Endothelial cell of umbilical vein (primary cell): ENCODE data around the gene LMF1. TPM values are rescaled to one million over a fixed set of nuclear protein-coding genes. Genes with fewer than 3 reads are reported as not detected.

Experiments used
- BruUV-seq: library from RNA; stranded (reverse); fragments of 400-500 nt; replicated peaks from 2 replicates; lab custom pipeline; 2021; lab: Mats Ljungman, UMichigan
- CTCF ChIA-PET: fragments of 300-600, 350-600 bp; sonication (Branson Sonifier 250); formaldehyde crosslinking; loops from one replicate; lab custom pipeline; 2021; ENCODE audit warnings: antibody characterized with exemption, inconsistent platforms; lab: Charles Lee
- POLR2A ChIA-PET: fragments of 300-600, 350-600 bp; sonication (Branson Sonifier 250); formaldehyde crosslinking; loops from one replicate; lab custom pipeline; 2021; ENCODE audit warnings: antibody characterized with exemption, inconsistent platforms; lab: Charles Lee
- DNase-seq: peaks from one replicate; pipeline ENCODE4 v3.0.0-alpha.2; 2011; ENCODE audit warnings: low read depth, low spot score
- FAIRE-seq: peaks from 2 replicates; lab custom pipeline; 2011; peaks lifted over from hg19 to GRCh38; lab: Jason Lieb, UNC
- H2AFZ ChIP-seq: 2 replicates; pipeline ENCODE4 v1.6.0; 2012; ENCODE audit warnings: low read depth, low read length, control low read depth, inconsistent platforms
- H3K27ac ChIP-seq: 2 replicates; pipeline ENCODE4 v1.5.1; 2011; ENCODE audit warnings: low read depth, mild to moderate bottlenecking, control low read depth, low read length, moderate library complexity; ENCODE audit not compliant: insufficient read depth
- H3K27me3 ChIP-seq, 2 experiments: 2 replicates each; pipeline versions ENCODE4 v1.6.0 to v1.6.1; 2011; ENCODE audit warnings: low read length in 2 of 2, mixed read lengths in 1 of 2; ENCODE audit not compliant: control insufficient read depth in 2 of 2, insufficient read depth in 2 of 2
- H3K36me3 ChIP-seq, 2 experiments: 2 replicates in 1 of 2; 3 replicates in 1 of 2; pipeline ENCODE4 v1.5.1; 2011; ENCODE audit warnings: low read length in 2 of 2, mild to moderate bottlenecking in 1 of 2, moderate library complexity in 1 of 2; ENCODE audit not compliant: control insufficient read depth in 2 of 2, insufficient read depth in 2 of 2; ENCODE audit errors: extremely low read depth in 1 of 2
- H3K4me1 ChIP-seq: 3 replicates; pipeline ENCODE4 v1.5.1; 2011; ENCODE audit warnings: mild to moderate bottlenecking, low read length; ENCODE audit not compliant: control insufficient read depth, insufficient read depth; ENCODE audit errors: extremely low read depth
- H3K4me2 ChIP-seq: 2 replicates; pipeline ENCODE4 v1.6.1; 2011; ENCODE audit warnings: low read length, control low read depth, mixed read lengths; ENCODE audit not compliant: insufficient read depth
- H3K4me3 ChIP-seq, 3 experiments: fragments of 200-600 bp in 1 of 3; sonication (generic), shearing (Covaris generic) in 1 of 3; replicated peaks in 1 of 3; 2 replicates each; pipeline ENCODE4 v1.5.1; 2011 to 2016; ENCODE audit warnings: control low read depth in 3 of 3, low read length in 3 of 3, mild to moderate bottlenecking in 2 of 3, inconsistent platforms in 1 of 3, low read depth in 1 of 3, moderate library complexity in 1 of 3; ENCODE audit not compliant: insufficient read depth in 1 of 3
- H3K79me2 ChIP-seq: 2 replicates; pipeline ENCODE4 v1.6.0; 2012; ENCODE audit warnings: low read length, inconsistent platforms; ENCODE audit not compliant: control insufficient read depth, insufficient read depth
- H3K9ac ChIP-seq: replicated peaks from 2 replicates; pipeline ENCODE3; 2011; ENCODE audit warnings: low read length, control low read depth; ENCODE audit not compliant: insufficient read depth; ENCODE audit errors: extremely low read depth
- H3K9me1 ChIP-seq: replicated peaks from 3 replicates; pipeline ENCODE4 v1.6.0; 2011; ENCODE audit warnings: mild to moderate bottlenecking, low read length; ENCODE audit not compliant: control insufficient read depth, insufficient read depth; ENCODE audit errors: extremely low read depth
- H3K9me3 ChIP-seq: replicated peaks from 2 replicates; pipeline ENCODE4 v1.5.1; 2012; ENCODE audit warnings: low read length, inconsistent platforms; ENCODE audit not compliant: control insufficient read depth, insufficient read depth
- H4K20me1 ChIP-seq: replicated peaks from 2 replicates; pipeline ENCODE3; 2011; ENCODE audit warnings: mild to moderate bottlenecking, low read length; ENCODE audit not compliant: control insufficient read depth, insufficient read depth; ENCODE audit errors: extremely low read depth
- CTCF ChIP-seq, 2 donors: IDR thresholded peaks; 1 replicate in 1 of 2; 2 replicates in 1 of 2; pipeline ENCODE4 v1.5.1; 2011; ENCODE audit warnings: low read length in 2 of 2, mild to moderate bottlenecking in 2 of 2, moderate library complexity in 2 of 2, control low read depth in 1 of 2, inconsistent platforms in 1 of 2, low read depth in 1 of 2; ENCODE audit not compliant: insufficient read depth in 1 of 2; ENCODE audit errors: extremely low read depth in 1 of 2
- EZH2 ChIP-seq: IDR thresholded peaks from 2 replicates; pipeline ENCODE4 v1.6.1; 2012; ENCODE audit warnings: borderline replicate concordance, low read depth, mild to moderate bottlenecking, moderate library complexity, low read length, inconsistent platforms; ENCODE audit not compliant: severe bottlenecking
- FOS ChIP-seq: IDR thresholded peaks from 2 replicates; pipeline ENCODE4 v1.6.1; 2011; ENCODE audit warnings: mild to moderate bottlenecking, low read length, moderate library complexity, borderline replicate concordance; ENCODE audit not compliant: insufficient read depth
- GATA2 ChIP-seq: IDR thresholded peaks from 2 replicates; pipeline ENCODE4 v1.7.0; 2011; ENCODE audit warnings: low read depth, mild to moderate bottlenecking, moderate library complexity, mixed read lengths, low read length; ENCODE audit not compliant: insufficient read length, insufficient read depth
- JUN ChIP-seq: IDR thresholded peaks from 2 replicates; pipeline ENCODE4 v1.6.1; 2011; ENCODE audit warnings: borderline replicate concordance, low read depth; ENCODE audit not compliant: insufficient read length, insufficient read depth
- MAX ChIP-seq: IDR thresholded peaks from 2 replicates; pipeline ENCODE4 v1.6.1; 2011; ENCODE audit not compliant: insufficient read depth, insufficient read length
- MYC ChIP-seq: IDR thresholded peaks from one replicate; pipeline ENCODE4 v1.6.1; 2011; ENCODE audit warnings: mild to moderate bottlenecking, low read depth, low read length
- POLR2A ChIP-seq: IDR thresholded peaks from 2 replicates; pipeline ENCODE4 v1.6.1; 2012; ENCODE audit warnings: low read depth, mild to moderate bottlenecking, control low read depth, low read length
- POLR2AphosphoS5 ChIP-seq: IDR thresholded peaks from 2 replicates; pipeline ENCODE4 v1.6.1; 2012; ENCODE audit warnings: low read depth, mild to moderate bottlenecking, control low read depth, low read length, moderate library complexity; ENCODE audit not compliant: insufficient read depth
- dilution Hi-C: fragments of 300-500 bp; cut with MboI; formaldehyde crosslinking; loops from one replicate; pipeline ENCODE4 v1.15.0; 2019; ENCODE audit warnings: low sequenced_read_pairs; ENCODE audit not compliant: extremely low pct_ligation_motif_present
- intact Hi-C: fragments of 100-400 bp; cut with micrococcal nuclease; formaldehyde crosslinking; loops from one replicate; pipeline ENCODE4 v1.10.0; 2022
- polyA plus RNA-seq, 4 experiments: library from polyadenylated mRNA; depleted of rRNA in 3 of 4; stranded (reverse) in 3 of 4; unstranded in 1 of 4; fragments of >200 nt; gene quantifications; 2 replicates each; pipeline versions ENCODE4 v1.2.1 to v1.2.3, GENCODE V29; 2011 to 2012; ENCODE audit warnings: missing spikeins in 1 of 4
- total RNA-seq: library from RNA; stranded (reverse); gene quantifications from 2 replicates; pipeline ENCODE4 v1.2.3, GENCODE V29; 2021

LMF1 gene
- total and polyA plus RNA-seq, 2 donors (not counting 3 experiments of a cell fraction or from before 2014, with no cell fraction given): 17.8 TPM

GRCh38 chr16:929227-930073 is 41.3 kb downstream of the LMF1 start:
- ChIA-PET POLR2A (no interaction called here), CTCF (no interaction called here)
- DNase-seq (no peak), FAIRE-seq (no peak)
- Histone ChIP-seq H3K9ac (no peak overlapping the region), H2AFZ (no peak overlapping the region), H3K79me2 (no peaks in the 10 kb centered on the region), H3K9me1 (no peaks in the 10 kb centered on the region), H3K4me2 (no peak overlapping the region), H3K4me1 (no peaks in the 10 kb centered on the region), H3K36me3 (no peaks in the 10 kb centered on the region), H4K20me1 (no peaks in the 10 kb centered on the region), H3K27ac (no peak overlapping the region), H3K4me3 (no peak overlapping the region), H3K9me3 (no peaks in the 10 kb centered on the region), H3K27me3 (no peaks in the 10 kb centered on the region)
- BruUV-seq: no TSS peak
- intact Hi-C loops: no loop called here
- dilution Hi-C loops: no loop called here
- TF ChIP-seq GATA2 (no peak), FOS (no peak), POLR2AphosphoS5 (no peak), MAX (no peak), MYC (no peak), CTCF (IDR thresholded peaks at IDR 0.05; ENCODE audit: extremely low read depth in 1 of 2, insufficient read depth in 1 of 2, low read depth in 1 of 2, low read length in 2 of 2) (no peak), POLR2A (no peak), EZH2 (no peak), JUN (no peak)
